H1 (cell line): ENCODE data around the gene SLIT3. TPM values are rescaled to one million over a fixed set of nuclear protein-coding genes. Genes with fewer than 3 reads are reported as not detected.

Source experiments
- CTCF ChIA-PET: fragments of 300-600 bp; sonication (Branson Sonifier 250); formaldehyde crosslinking; loops from one replicate; lab custom pipeline; 2021; ENCODE audit not compliant: partially characterized antibody; lab: Charles Lee
- POLR2A ChIA-PET: fragments of 300-600 bp; sonication (Branson Sonifier 250); formaldehyde crosslinking; loops from one replicate; lab custom pipeline; 2021; ENCODE audit warnings: inconsistent platforms; ENCODE audit not compliant: partially characterized antibody; lab: Charles Lee
- DNase-seq, 2 experiments: peaks; one replicate each; pipeline versions ENCODE4 v3.0.0 to v3.0.0-alpha.2; 2010 to 2022; ENCODE audit warnings: low spot score in 2 of 2, low read depth in 1 of 2, mixed read lengths in 1 of 2
- FAIRE-seq: peaks from 2 replicates; lab custom pipeline; 2011; peaks lifted over from hg19 to GRCh38; lab: Jason Lieb, UNC
- H2AFZ ChIP-seq: 2 replicates; pipeline ENCODE4 v1.8.1; 2012; ENCODE audit warnings: low read length, inconsistent platforms
- H2AK5ac ChIP-seq: 2 replicates; pipeline ENCODE4 v1.6.1; 2013; ENCODE audit warnings: low read depth, low read length
- H2BK120ac ChIP-seq: replicated peaks from 2 replicates; pipeline ENCODE3; 2013; ENCODE audit warnings: low read depth, low read length, inconsistent platforms
- H2BK12ac ChIP-seq: 2 replicates; pipeline ENCODE4 v1.6.1; 2013; ENCODE audit warnings: low read depth, low read length
- H2BK15ac ChIP-seq: 2 replicates; pipeline ENCODE4 v1.6.1; 2013; ENCODE audit warnings: low read length
- H2BK20ac ChIP-seq: 2 replicates; pipeline ENCODE4 v1.6.1; 2013; ENCODE audit warnings: low read length
- H2BK5ac ChIP-seq: 2 replicates; pipeline ENCODE4 v1.6.1; 2013; ENCODE audit warnings: low read depth, low read length
- H3K14ac ChIP-seq: 2 replicates; pipeline ENCODE4 v1.6.1; 2013; ENCODE audit warnings: inconsistent platforms; ENCODE audit not compliant: insufficient read length
- H3K18ac ChIP-seq: 2 replicates; pipeline ENCODE4 v1.6.1; 2013; ENCODE audit warnings: low read length; ENCODE audit errors: extremely low read depth
- H3K23ac ChIP-seq: 2 replicates; pipeline ENCODE4 v1.6.1; 2013; ENCODE audit warnings: inconsistent platforms; ENCODE audit not compliant: insufficient read length
- H3K23me2 ChIP-seq: 2 replicates; pipeline ENCODE4 v1.6.1; 2013; ENCODE audit warnings: low read depth, low read length
- H3K27ac ChIP-seq: 2 replicates; pipeline ENCODE4 v1.6.1; 2011; ENCODE audit warnings: low read depth, low read length, inconsistent platforms
- H3K27me3 ChIP-seq, 4 experiments: replicated peaks in 1 of 4; 1 replicate in 1 of 4; 2 replicates in 3 of 4; pipeline versions ENCODE4 v1.6.1 to v1.8.1; 2011 to 2013; ENCODE audit warnings: low read length in 3 of 4, mild to moderate bottlenecking in 3 of 4, inconsistent platforms in 2 of 4, mixed read lengths in 2 of 4, moderate library complexity in 1 of 4; ENCODE audit not compliant: control insufficient read depth in 3 of 4, insufficient read depth in 3 of 4; ENCODE audit errors: extremely low read depth in 1 of 4
- H3K36me3 ChIP-seq, 4 experiments: 2 replicates each; pipeline versions ENCODE4 v1.6.1 to v1.8.1; 2011 to 2013; ENCODE audit warnings: mild to moderate bottlenecking in 4 of 4, low read length in 3 of 4, moderate library complexity in 2 of 4, control low read depth in 1 of 4, inconsistent platforms in 1 of 4; ENCODE audit not compliant: insufficient read depth in 4 of 4, control insufficient read depth in 2 of 4
- H3K4ac ChIP-seq: replicated peaks from 2 replicates; pipeline ENCODE3; 2013; ENCODE audit warnings: low read length, low read depth, mixed read lengths, inconsistent platforms; ENCODE audit not compliant: insufficient read length
- H3K4me1 ChIP-seq, 4 experiments: replicated peaks in 1 of 4; 1 replicate in 1 of 4; 2 replicates in 3 of 4; pipeline versions ENCODE4 v1.6.1 to v1.8.1; 2011 to 2013; ENCODE audit warnings: low read length in 3 of 4, inconsistent platforms in 2 of 4, mixed read lengths in 1 of 4; ENCODE audit not compliant: insufficient read depth in 4 of 4, control insufficient read depth in 3 of 4
- H3K4me2 ChIP-seq, 2 experiments: 2 replicates each; pipeline versions ENCODE4 v1.6.1 to v1.8.1; 2011 to 2013; ENCODE audit warnings: low read depth in 2 of 2, low read length in 2 of 2, control low read depth in 1 of 2, inconsistent platforms in 1 of 2, mild to moderate bottlenecking in 1 of 2; ENCODE audit not compliant: insufficient read depth in 1 of 2
- H3K4me3 ChIP-seq, 4 experiments: fragments of 200-600, 300-600 bp in 1 of 4; sonication (generic), shearing (Covaris generic), sonication (Bioruptor Twin) in 1 of 4; 2 replicates each; pipeline versions ENCODE4 v1.5.1 to v1.8.1; 2011 to 2016; ENCODE audit warnings: low read length in 4 of 4, low read depth in 3 of 4, control low read depth in 2 of 4, inconsistent platforms in 2 of 4, mild to moderate bottlenecking in 2 of 4, mixed read lengths in 1 of 4, moderate library complexity in 1 of 4; ENCODE audit not compliant: insufficient read depth in 2 of 4; ENCODE audit errors: extremely low read depth in 1 of 4
- H3K56ac ChIP-seq: replicated peaks from 2 replicates; pipeline ENCODE3; 2013; ENCODE audit warnings: low read depth, mild to moderate bottlenecking, mixed read lengths, low read length, inconsistent platforms; ENCODE audit not compliant: insufficient read length
- H3K79me1 ChIP-seq: 2 replicates; pipeline ENCODE4 v1.6.1; 2013; ENCODE audit warnings: low read depth, low read length, control low read depth
- H3K79me2 ChIP-seq, 2 experiments: 2 replicates each; pipeline versions ENCODE4 v1.6.1 to v1.8.1; 2012 to 2013; ENCODE audit warnings: low read length in 2 of 2, mild to moderate bottlenecking in 2 of 2, inconsistent platforms in 1 of 2; ENCODE audit not compliant: insufficient read depth in 2 of 2, control insufficient read depth in 1 of 2
- H3K9ac ChIP-seq, 4 experiments: replicated peaks in 1 of 4; 1 replicate in 1 of 4; 2 replicates in 3 of 4; pipeline versions ENCODE4 v1.6.1 to v1.8.1; 2011 to 2013; ENCODE audit warnings: low read depth in 3 of 4, low read length in 3 of 4, control low read depth in 2 of 4, mild to moderate bottlenecking in 2 of 4, moderate library complexity in 2 of 4, inconsistent platforms in 1 of 4; ENCODE audit errors: extremely low read depth in 1 of 4
- H3K9me3 ChIP-seq, 2 experiments: 2 replicates each; pipeline versions ENCODE4 v1.6.1 to v1.8.1; 2012 to 2013; ENCODE audit warnings: mild to moderate bottlenecking in 2 of 2, moderate library complexity in 2 of 2, control low read depth in 1 of 2, inconsistent platforms in 1 of 2, low read depth in 1 of 2, low read length in 1 of 2, mixed read lengths in 1 of 2; ENCODE audit not compliant: insufficient read depth in 2 of 2
- H4K20me1 ChIP-seq, 2 experiments: replicated peaks in 1 of 2; 2 replicates each; pipeline versions ENCODE3 to v1.8.1; 2011 to 2013; ENCODE audit warnings: inconsistent platforms in 2 of 2, low read length in 2 of 2, mild to moderate bottlenecking in 1 of 2; ENCODE audit not compliant: insufficient read depth in 2 of 2, control insufficient read depth in 1 of 2
- H4K5ac ChIP-seq: 2 replicates; pipeline ENCODE4 v1.6.1; 2013; ENCODE audit warnings: low read length, low read depth, mixed read lengths, inconsistent platforms; ENCODE audit not compliant: insufficient read length
- H4K8ac ChIP-seq: 2 replicates; pipeline ENCODE4 v1.8.0; 2013; ENCODE audit warnings: mild to moderate bottlenecking, moderate library complexity, low read length, inconsistent platforms; ENCODE audit not compliant: insufficient read depth; ENCODE audit errors: extremely low read depth
- H4K91ac ChIP-seq: replicated peaks from 2 replicates; pipeline ENCODE3; 2013; ENCODE audit warnings: low read length, mixed read lengths, inconsistent platforms; ENCODE audit not compliant: insufficient read length
- BCL11A ChIP-seq, 2 experiments: IDR thresholded peaks; one replicate each; pipeline ENCODE4 v1.6.1; 2011; ENCODE audit warnings: low read depth in 2 of 2, low read length in 2 of 2, mild to moderate bottlenecking in 2 of 2
- EZH2 ChIP-seq: fragments of 200-600 bp; sonication (generic); IDR thresholded peaks from 2 replicates; pipeline ENCODE4 v1.7.1; 2012; ENCODE audit warnings: low read depth, mild to moderate bottlenecking, moderate library complexity, low read length, inconsistent platforms; ENCODE audit not compliant: severe bottlenecking
- KDM5A ChIP-seq: fragments of 200-600 bp; IDR thresholded peaks from 2 replicates; pipeline ENCODE4 v1.7.1; 2012; ENCODE audit warnings: mild to moderate bottlenecking, low read length, inconsistent platforms, mixed read lengths
- WGBS, 2 experiments: shearing (Covaris generic) in 1 of 2; methylation state at CpG; one replicate each; pipeline versions ENCODE4 v1.1.6 to v1.1.7; 2013 to 2015; ENCODE audit warnings: low lambda C conversion rate in 2 of 2, mixed read lengths in 2 of 2, inconsistent platforms in 1 of 2, low coverage in 1 of 2, missing lambda C conversion rate in 1 of 2; ENCODE audit not compliant: insufficient replicate concordance in 2 of 2, insufficient coverage in 1 of 2, insufficient read length in 1 of 2; ENCODE audit errors: extremely low coverage in 1 of 2, missing lambda C conversion rate in 1 of 2; 5-methylcytosine and 5-hydroxymethylcytosine counted together
- polyA plus RNA-seq, 7 experiments: library from polyadenylated mRNA; depleted of rRNA in 3 of 7; stranded (reverse) in 5 of 7; unstranded in 2 of 7; fragments of >200 nt in 5 of 7; fragments of 200-250 nt in 2 of 7; gene quantifications; 1 replicate in 5 of 7; 2 replicates in 1 of 7; 4 replicates in 1 of 7; pipeline versions ENCODE4 v1.2.1 to v1.2.3, GENCODE V29; 2011 to 2013; ENCODE audit warnings: missing spikeins in 2 of 7, mixed read lengths in 2 of 7
- total RNA-seq: library from RNA; stranded (reverse); fragmentation: NEBNext Ultra II Directional; extraction: Animal tissue kit (Norgen Biotek cat#: 25700); gene quantifications from 2 replicates; pipeline ENCODE4 v1.2.1, GENCODE V29; 2021

Gene SLIT3
- total and polyA plus RNA-seq, 2 of the 8 experiments (the other 6 are each of a cell fraction or from before 2014, with no cell fraction given): 1.1 to 1.2 TPM

DNA sequence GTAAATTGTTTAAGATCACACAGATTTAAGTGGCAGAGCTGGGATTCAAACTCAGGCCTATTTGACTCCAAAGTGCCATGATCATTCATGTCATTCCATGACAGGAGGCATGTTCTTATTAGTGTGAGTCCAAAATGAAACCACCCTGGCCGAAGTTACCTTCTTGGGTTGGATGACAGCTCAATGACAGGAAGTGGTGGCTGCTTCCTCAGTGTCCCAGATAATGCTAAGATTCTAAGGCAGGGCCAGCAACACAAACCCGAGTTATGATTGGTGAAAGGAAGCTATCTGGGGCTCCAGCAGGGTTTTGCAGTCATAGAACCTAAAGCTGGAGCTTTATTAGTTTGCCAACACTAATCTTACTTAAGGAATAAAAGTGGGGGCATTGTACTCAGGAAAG is 340.4 kb downstream of the SLIT3 start:
- peaks cover 0 to 3% (median 1%) of the 10 kb centered on the region in 4 experiments; a peak in 1 of 7 replicates for H3K4me1 ChIP-seq
- no peak overlapping the region for H2AK5ac ChIP-seq
- no peaks in the 10 kb centered on the region; the same call in 1 of the 2 replicates for H3K23me2 ChIP-seq
- no peak overlapping the region for H4K5ac ChIP-seq
- no peaks in the 10 kb centered on the region for H3K27me3 ChIP-seq
- H2BK120ac ChIP-seq: no peak overlapping the region
- H3K4me3 ChIP-seq: no peak overlapping the region
- no peak overlapping the region for H3K56ac ChIP-seq
- no peak overlapping the region for H4K91ac ChIP-seq
- no peak overlapping the region for H2BK12ac ChIP-seq
- no peak overlapping the region for H2BK15ac ChIP-seq
- H4K8ac ChIP-seq: no peak overlapping the region
- no peak overlapping the region for H2BK20ac ChIP-seq
- no peaks in the 10 kb centered on the region for H3K9me3 ChIP-seq
- H2AFZ ChIP-seq: no peak overlapping the region
- TF ChIP-seq KDM5A (no peak), BCL11A (IDR thresholded peaks at IDR 0.05; ENCODE audit: low read depth in 2 of 2, low read length in 2 of 2) (no peak), EZH2 (no peak)
- DNase-seq (no peak), FAIRE-seq (no peak)
- H3K14ac ChIP-seq: no peak overlapping the region
- H3K79me2 ChIP-seq: no peaks in the 10 kb centered on the region
- no peak overlapping the region for H3K27ac ChIP-seq
- H4K20me1 ChIP-seq: no peaks in the 10 kb centered on the region
- no peaks in the 10 kb centered on the region for H3K79me1 ChIP-seq
- no peak overlapping the region for H3K18ac ChIP-seq
- H3K23ac ChIP-seq: no peak overlapping the region
- WGBS, 2 experiments: 68% methylated on average over 2 of the region's 2 CpGs; no CpG with 5 or more reads in 1 of the 2 experiments
- no peaks in the 10 kb centered on the region for H3K36me3 ChIP-seq
- no peak overlapping the region for H3K4me2 ChIP-seq
- H2BK5ac ChIP-seq: no peak overlapping the region
- ChIA-PET CTCF (interaction anchor here (1.7 kb wide), 1 partner anchor 13 kb away, joined by 8 read pairs; no protein-coding TSS in a partner anchor), POLR2A (interaction anchor here (0.6 kb wide), 1 partner anchor 1186 kb away, joined by 3 read pairs; no protein-coding TSS in a partner anchor)
- H3K4ac ChIP-seq: no peak overlapping the region
- H3K9ac ChIP-seq: no peak overlapping the region
